GM12878 (cell line): ENCODE measurements around the gene TMEM163. TPM values are rescaled to one million over a fixed set of nuclear protein-coding genes. Genes with fewer than 3 reads are reported as not detected.

Experiments used
- ATAC-seq: fragments of 200-7000 bp; cut with Tn5 transposase; 3 replicates; pipeline ENCODE4 v1.9.1; 2020; ENCODE audit warnings: mild to moderate bottlenecking, moderate library complexity
- BruUV-seq: library from RNA; stranded (reverse); fragments of 400-500 nt; replicated peaks from 2 replicates; lab custom pipeline; 2021; lab: Mats Ljungman, UMichigan
- CTCF ChIA-PET: fragments of 300-600 bp; sonication (Branson Sonifier 250); formaldehyde crosslinking; extraction: SDS; loops from one replicate; lab custom pipeline; 2021; ENCODE audit warnings: inconsistent platforms; lab: Yijun Ruan, JAX
- POLR2A ChIA-PET: fragments of 350-600 bp; formaldehyde crosslinking; extraction: SDS; loops from one replicate; lab custom pipeline; 2021; ENCODE audit warnings: inconsistent platforms; lab: Charles Lee
- RAD21 ChIA-PET: fragments of 300-600 bp; sonication (Branson Sonifier 250); formaldehyde crosslinking; loops from one replicate; lab custom pipeline; 2023; ENCODE audit warnings: antibody characterized with exemption; ENCODE audit not compliant: unreplicated experiment; lab: Charles Lee
- SMC1A ChIA-PET: fragments of 300-600 bp; sonication (Branson Sonifier 250); formaldehyde crosslinking; loops from one replicate; lab custom pipeline; 2023; ENCODE audit not compliant: unreplicated experiment, uncharacterized antibody; lab: Charles Lee
- DNase-seq: peaks from one replicate; pipeline ENCODE4 v3.0.0-alpha.2; 2011; ENCODE audit warnings: low read depth, low spot score
- FAIRE-seq: peaks from 3 replicates; lab custom pipeline; 2011; peaks lifted over from hg19 to GRCh38; lab: Jason Lieb, UNC
- H2AFZ ChIP-seq: 2 replicates; pipeline ENCODE4 v1.6.0; 2011; ENCODE audit warnings: low read depth, low read length, control low read depth; ENCODE audit not compliant: control insufficient read depth
- H3K27ac ChIP-seq: 2 replicates; pipeline ENCODE4 v1.5.1; 2011; ENCODE audit warnings: control low read depth; ENCODE audit not compliant: control insufficient read depth, insufficient read depth
- H3K27me3 ChIP-seq, 2 experiments: replicated peaks in 1 of 2; 2 replicates each; pipeline versions ENCODE4 v1.6.0 to v1.6.1; 2011; ENCODE audit warnings: low read length in 1 of 2; ENCODE audit not compliant: control insufficient read depth in 2 of 2, insufficient read depth in 2 of 2
- H3K36me3 ChIP-seq, 2 experiments: 2 replicates each; pipeline ENCODE4 v1.5.1; 2011; ENCODE audit warnings: low read length in 1 of 2; ENCODE audit not compliant: control insufficient read depth in 2 of 2, insufficient read depth in 2 of 2
- H3K4me1 ChIP-seq: 2 replicates; pipeline ENCODE4 v1.6.1; 2011; ENCODE audit warnings: mild to moderate bottlenecking, low read length, moderate library complexity, mixed read lengths; ENCODE audit not compliant: control insufficient read depth, insufficient read depth
- H3K4me2 ChIP-seq: 2 replicates; pipeline ENCODE4 v1.6.0; 2011; ENCODE audit warnings: control low read depth; ENCODE audit not compliant: control insufficient read depth, insufficient read depth
- H3K4me3 ChIP-seq: fragments of 200-600 bp; sonication (generic); 2 replicates; pipeline ENCODE4 v1.5.1; 2016
- H3K79me2 ChIP-seq: 2 replicates; pipeline ENCODE4 v1.6.0; 2011; ENCODE audit warnings: low read length; ENCODE audit not compliant: control insufficient read depth, insufficient read depth
- H3K9ac ChIP-seq: 2 replicates; pipeline ENCODE4 v1.8.0; 2011; ENCODE audit warnings: low read length, control low read depth, mixed read lengths; ENCODE audit not compliant: control insufficient read depth, insufficient read depth
- H3K9me3 ChIP-seq: replicated peaks from 3 replicates; pipeline ENCODE4 v1.5.1; 2011; ENCODE audit warnings: mild to moderate bottlenecking, low read length; ENCODE audit not compliant: control insufficient read depth, insufficient read depth
- H4K20me1 ChIP-seq: 2 replicates; pipeline ENCODE4 v1.6.0; 2011; ENCODE audit not compliant: control insufficient read depth, insufficient read depth
- CBX3 ChIP-seq: fragments of 200-600 bp; sonication (generic); IDR thresholded peaks from 2 replicates; pipeline ENCODE4 v1.6.1; 2016; ENCODE audit warnings: low read depth, borderline replicate concordance
- FOXM1 ChIP-seq: IDR thresholded peaks from 2 replicates; pipeline ENCODE4 v1.6.1; 2012; ENCODE audit warnings: low read depth, mild to moderate bottlenecking, inconsistent platforms, low read length, moderate library complexity
- JUND ChIP-seq: IDR thresholded peaks from 2 replicates; pipeline ENCODE4 v1.6.1; 2012; ENCODE audit warnings: low read depth, mild to moderate bottlenecking, low read length, improper control_type of control experiment, moderate library complexity
- KLF5 ChIP-seq: fragments of 450-650 bp; IDR thresholded peaks from 2 replicates; pipeline ENCODE4 v1.6.1; 2014; ENCODE audit warnings: mild to moderate bottlenecking; ENCODE audit not compliant: partially characterized antibody
- MEF2A ChIP-seq: IDR thresholded peaks from 2 replicates; pipeline ENCODE4 v1.6.1; 2011; ENCODE audit warnings: low read depth, mild to moderate bottlenecking, low read length, moderate library complexity; ENCODE audit not compliant: insufficient read depth
- NFXL1 ChIP-seq: fragments of 450-650 bp; IDR thresholded peaks from 2 replicates; pipeline ENCODE4 v1.6.1; 2017; ENCODE audit warnings: antibody characterized with exemption, mild to moderate bottlenecking, borderline replicate concordance
- RUNX3 ChIP-seq: IDR thresholded peaks from 2 replicates; pipeline ENCODE4 v1.6.1; 2012; ENCODE audit warnings: low read length, inconsistent platforms
- TARDBP ChIP-seq: IDR thresholded peaks from 2 replicates; pipeline ENCODE4 v1.6.1; 2016; ENCODE audit warnings: borderline replicate concordance
- ZBTB4 ChIP-seq: fragments of 450-650 bp; formaldehyde crosslinking; IDR thresholded peaks from 2 replicates; pipeline ENCODE4 v1.4.0; 2022; ENCODE audit warnings: mild to moderate bottlenecking, moderate library complexity
- WGBS: methylation state at CpG from one replicate; pipeline ENCODE4 v1.1.6; 2016; ENCODE audit warnings: low lambda C conversion rate; ENCODE audit not compliant: insufficient replicate concordance, insufficient coverage; ENCODE audit errors: missing lambda C conversion rate; 5-methylcytosine and 5-hydroxymethylcytosine counted together
- in situ Hi-C: fragments of 300-500 bp; cut with MboI; formaldehyde crosslinking; loops from 9 replicates; pipeline ENCODE4 v1.14.3; 2018; ENCODE audit warnings: mixed read lengths
- intact Hi-C: fragments of 100-400 bp; cut with micrococcal nuclease; formaldehyde crosslinking; loops from one replicate; pipeline ENCODE4 v1.14.2; 2022; ENCODE audit not compliant: unreplicated experiment
- polyA plus RNA-seq, 11 experiments: library from polyadenylated mRNA; depleted of rRNA in 4 of 11; unstranded in 6 of 11; stranded (reverse) in 5 of 11; fragments of >200 nt; fragmentation: Nextera tagmentation in 4 of 11; fragmentation: Illumina TruSeq in 1 of 11; extraction: Ambion mirVana in 4 of 11; extraction: Trizol in 1 of 11; gene quantifications; 1 replicate in 1 of 11; 2 replicates in 10 of 11; pipeline versions ENCODE4 v1.2.1 to v1.2.3, GENCODE V29; 2011 to 2016; ENCODE audit warnings: inconsistent platforms in 2 of 11, missing spikeins in 2 of 11, low read depth in 1 of 11
- total RNA-seq, 4 experiments: library from RNA; depleted of rRNA in 3 of 4; stranded (reverse); fragments of >200 nt in 3 of 4; fragmentation: Illumina TruSeq in 1 of 4; extraction: Trizol in 1 of 4; gene quantifications; 2 replicates each; pipeline versions ENCODE4 v1.2.1 to v1.2.3, GENCODE V29; 2013 to 2021
- TF ChIP-seq, protein P1 (sequence below): fragments of 450-650 bp; IDR thresholded peaks from 2 replicates; pipeline ENCODE4 v1.6.1; 2016; ENCODE audit warnings: mild to moderate bottlenecking, moderate library complexity, borderline replicate concordance
- TF ChIP-seq, protein P2 (sequence below): IDR thresholded peaks from 2 replicates; pipeline ENCODE4 v1.6.1; 2011; ENCODE audit warnings: mild to moderate bottlenecking, low read depth, low read length, moderate library complexity; ENCODE audit not compliant: insufficient replicate concordance

TMEM163 gene
- total and polyA plus RNA-seq, 10 of the 15 experiments (the other 5 are each of a cell fraction or from before 2014, with no cell fraction given) = 0.05 to 0.11 (median 0.07) TPM; not detected in 4

GRCh38 chr2:134457765-134458472, 260.9 kb downstream of the TMEM163 start (continued):
- TF ChIP-seq, protein P1, sequence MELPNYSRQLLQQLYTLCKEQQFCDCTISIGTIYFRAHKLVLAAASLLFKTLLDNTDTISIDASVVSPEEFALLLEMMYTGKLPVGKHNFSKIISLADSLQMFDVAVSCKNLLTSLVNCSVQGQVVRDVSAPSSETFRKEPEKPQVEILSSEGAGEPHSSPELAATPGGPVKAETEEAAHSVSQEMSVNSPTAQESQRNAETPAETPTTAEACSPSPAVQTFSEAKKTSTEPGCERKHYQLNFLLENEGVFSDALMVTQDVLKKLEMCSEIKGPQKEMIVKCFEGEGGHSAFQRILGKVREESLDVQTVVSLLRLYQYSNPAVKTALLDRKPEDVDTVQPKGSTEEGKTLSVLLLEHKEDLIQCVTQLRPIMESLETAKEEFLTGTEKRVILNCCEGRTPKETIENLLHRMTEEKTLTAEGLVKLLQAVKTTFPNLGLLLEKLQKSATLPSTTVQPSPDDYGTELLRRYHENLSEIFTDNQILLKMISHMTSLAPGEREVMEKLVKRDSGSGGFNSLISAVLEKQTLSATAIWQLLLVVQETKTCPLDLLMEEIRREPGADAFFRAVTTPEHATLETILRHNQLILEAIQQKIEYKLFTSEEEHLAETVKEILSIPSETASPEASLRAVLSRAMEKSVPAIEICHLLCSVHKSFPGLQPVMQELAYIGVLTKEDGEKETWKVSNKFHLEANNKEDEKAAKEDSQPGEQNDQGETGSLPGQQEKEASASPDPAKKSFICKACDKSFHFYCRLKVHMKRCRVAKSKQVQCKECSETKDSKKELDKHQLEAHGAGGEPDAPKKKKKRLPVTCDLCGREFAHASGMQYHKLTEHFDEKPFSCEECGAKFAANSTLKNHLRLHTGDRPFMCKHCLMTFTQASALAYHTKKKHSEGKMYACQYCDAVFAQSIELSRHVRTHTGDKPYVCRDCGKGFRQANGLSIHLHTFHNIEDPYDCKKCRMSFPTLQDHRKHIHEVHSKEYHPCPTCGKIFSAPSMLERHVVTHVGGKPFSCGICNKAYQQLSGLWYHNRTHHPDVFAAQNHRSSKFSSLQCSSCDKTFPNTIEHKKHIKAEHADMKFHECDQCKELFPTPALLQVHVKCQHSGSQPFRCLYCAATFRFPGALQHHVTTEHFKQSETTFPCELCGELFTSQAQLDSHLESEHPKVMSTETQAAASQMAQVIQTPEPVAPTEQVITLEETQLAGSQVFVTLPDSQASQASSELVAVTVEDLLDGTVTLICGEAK = no peak
- TF ChIP-seq MEF2A (no peak), NFXL1 (no peak)
- TF ChIP-seq, protein P2, sequence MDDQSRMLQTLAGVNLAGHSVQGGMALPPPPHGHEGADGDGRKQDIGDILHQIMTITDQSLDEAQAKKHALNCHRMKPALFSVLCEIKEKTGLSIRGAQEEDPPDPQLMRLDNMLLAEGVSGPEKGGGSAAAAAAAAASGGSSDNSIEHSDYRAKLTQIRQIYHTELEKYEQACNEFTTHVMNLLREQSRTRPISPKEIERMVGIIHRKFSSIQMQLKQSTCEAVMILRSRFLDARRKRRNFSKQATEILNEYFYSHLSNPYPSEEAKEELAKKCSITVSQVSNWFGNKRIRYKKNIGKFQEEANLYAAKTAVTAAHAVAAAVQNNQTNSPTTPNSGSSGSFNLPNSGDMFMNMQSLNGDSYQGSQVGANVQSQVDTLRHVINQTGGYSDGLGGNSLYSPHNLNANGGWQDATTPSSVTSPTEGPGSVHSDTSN = no peak

- ChIA-PET CTCF (no interaction called here), POLR2A (no interaction called here), SMC1A (no interaction called here), RAD21 (no interaction called here)
- DNase-seq = no peak
- no peaks in the 10 kb centered on the region for H4K20me1 ChIP-seq
- H3K27me3 ChIP-seq = no peaks in the 10 kb centered on the region
- H3K9ac ChIP-seq = no peak overlapping the region
- FAIRE-seq = no peak
- 84% methylated on average over 7 of the region's 7 CpGs for WGBS
- H3K4me3 ChIP-seq = no peak overlapping the region
- no peak overlapping the region for H2AFZ ChIP-seq
- intact Hi-C loops = no loop called here
- H3K36me3 ChIP-seq = peaks cover 0 to 14% of the 10 kb centered on the region in 2 experiments; a peak in 2 of 4 replicates
- no peaks in the 10 kb centered on the region for H3K9me3 ChIP-seq
- no peak overlapping the region for H3K4me2 ChIP-seq
- BruUV-seq = no TSS peak
- H3K4me1 ChIP-seq = no peaks in the 10 kb centered on the region
- no peak overlapping the region for H3K27ac ChIP-seq
- in situ Hi-C loops = no loop called here
- ATAC-seq = no peak
- H3K79me2 ChIP-seq = no peaks in the 10 kb centered on the region
- TF ChIP-seq ZBTB4 (CRISPR knock-in tag) (no peak), NFXL1 (no peak), FOXM1 (no peak), KLF5 (no peak), CBX3 (no peak), JUND (no peak), TARDBP (no peak), RUNX3 (no peak)
Observed at GRCh38 chr2:134457353-134457752, 261.4 kb downstream of the TMEM163 start.
